Astrocyte (in vitro differentiated cells and primary cell): Measurements from ENCODE around the gene TBC1D8. TPM values are rescaled to one million over a fixed set of nuclear protein-coding genes. Genes with fewer than 3 reads are reported as not detected.

ENCODE experiments used
- DNase-seq: peaks from one replicate; pipeline ENCODE4 v3.0.0-alpha.2; 2010; ENCODE audit warnings: low read depth
- FAIRE-seq: peaks from 2 replicates; lab custom pipeline; 2011; peaks lifted over from hg19 to GRCh38; lab: Jason Lieb, UNC
- H2AFZ ChIP-seq: 2 replicates; pipeline ENCODE4 v1.6.0; 2012; ENCODE audit warnings: low read depth, low read length, inconsistent platforms
- H3K27ac ChIP-seq: 2 replicates; pipeline ENCODE4 v1.5.1; 2011; ENCODE audit warnings: low read depth, low read length, inconsistent platforms
- H3K27me3 ChIP-seq: 2 replicates; pipeline ENCODE4 v1.6.0; 2011; ENCODE audit warnings: low read length, inconsistent platforms; ENCODE audit not compliant: insufficient read depth
- H3K36me3 ChIP-seq: 2 replicates; pipeline ENCODE4 v1.5.1; 2011; ENCODE audit warnings: low read length, inconsistent platforms; ENCODE audit not compliant: insufficient read depth
- H3K4me1 ChIP-seq: 2 replicates; pipeline ENCODE4 v1.5.1; 2011; ENCODE audit warnings: low read length, inconsistent platforms; ENCODE audit not compliant: insufficient read depth
- H3K4me2 ChIP-seq: 2 replicates; pipeline ENCODE4 v1.6.0; 2012; ENCODE audit warnings: low read length, inconsistent platforms
- H3K4me3 ChIP-seq: 2 replicates; pipeline ENCODE4 v1.5.1; 2011; ENCODE audit warnings: low read depth, mild to moderate bottlenecking, low read length, inconsistent platforms; ENCODE audit not compliant: insufficient read depth
- H3K79me2 ChIP-seq: 2 replicates; pipeline ENCODE4 v1.6.0; 2012; ENCODE audit warnings: mild to moderate bottlenecking, low read length, inconsistent platforms; ENCODE audit not compliant: insufficient read depth
- H3K9ac ChIP-seq: 2 replicates; pipeline ENCODE4 v1.6.0; 2012; ENCODE audit warnings: mild to moderate bottlenecking, low read length, inconsistent platforms
- H3K9me3 ChIP-seq: 2 replicates; pipeline ENCODE4 v1.5.1; 2012; ENCODE audit warnings: low read depth, mild to moderate bottlenecking, low read length, inconsistent platforms; ENCODE audit not compliant: insufficient read depth
- H4K20me1 ChIP-seq: 2 replicates; pipeline ENCODE4 v1.6.0; 2012; ENCODE audit warnings: low read length, inconsistent platforms; ENCODE audit not compliant: insufficient read depth
- H3K27ac Mint-ChIP-seq: one replicate; pipeline ENCODE4 v1.8.0; 2021; ENCODE audit warnings: mild to moderate bottlenecking, mixed read lengths; ENCODE audit not compliant: unreplicated experiment
- H3K27me3 Mint-ChIP-seq: one replicate; pipeline ENCODE4 v1.8.0; 2021; ENCODE audit warnings: low read depth, mixed read lengths; ENCODE audit not compliant: unreplicated experiment
- H3K36me3 Mint-ChIP-seq: one replicate; pipeline ENCODE4 v1.8.0; 2021; ENCODE audit warnings: low read depth, mixed read lengths; ENCODE audit not compliant: unreplicated experiment
- H3K4me1 Mint-ChIP-seq: one replicate; pipeline ENCODE4 v1.8.0; 2021; ENCODE audit warnings: low read depth, mixed read lengths; ENCODE audit not compliant: unreplicated experiment
- H3K4me3 Mint-ChIP-seq: one replicate; pipeline ENCODE4 v1.8.0; 2021; ENCODE audit warnings: mild to moderate bottlenecking, moderate library complexity, mixed read lengths; ENCODE audit not compliant: unreplicated experiment
- H3K9me3 Mint-ChIP-seq: one replicate; pipeline ENCODE4 v1.8.0; 2021; ENCODE audit warnings: mild to moderate bottlenecking, mixed read lengths; ENCODE audit not compliant: unreplicated experiment
- EZH2 ChIP-seq: IDR thresholded peaks from 2 replicates; pipeline ENCODE4 v1.6.1; 2012; ENCODE audit warnings: mild to moderate bottlenecking, low read length, inconsistent platforms; ENCODE audit not compliant: insufficient read depth
- total RNA-seq: library from RNA; stranded (reverse); gene quantifications from 2 replicates; pipeline ENCODE4 v1.2.1, GENCODE V29; 2021
- TF ChIP-seq, protein P1 (sequence below): IDR thresholded peaks from 2 replicates; pipeline ENCODE4 v1.5.1; 2011; ENCODE audit warnings: low read depth, mild to moderate bottlenecking, inconsistent platforms, low read length, moderate library complexity; ENCODE audit not compliant: insufficient read depth

Gene TBC1D8
- total RNA-seq, 1 donor from 2014 or later, result 2.4 TPM

DNA sequence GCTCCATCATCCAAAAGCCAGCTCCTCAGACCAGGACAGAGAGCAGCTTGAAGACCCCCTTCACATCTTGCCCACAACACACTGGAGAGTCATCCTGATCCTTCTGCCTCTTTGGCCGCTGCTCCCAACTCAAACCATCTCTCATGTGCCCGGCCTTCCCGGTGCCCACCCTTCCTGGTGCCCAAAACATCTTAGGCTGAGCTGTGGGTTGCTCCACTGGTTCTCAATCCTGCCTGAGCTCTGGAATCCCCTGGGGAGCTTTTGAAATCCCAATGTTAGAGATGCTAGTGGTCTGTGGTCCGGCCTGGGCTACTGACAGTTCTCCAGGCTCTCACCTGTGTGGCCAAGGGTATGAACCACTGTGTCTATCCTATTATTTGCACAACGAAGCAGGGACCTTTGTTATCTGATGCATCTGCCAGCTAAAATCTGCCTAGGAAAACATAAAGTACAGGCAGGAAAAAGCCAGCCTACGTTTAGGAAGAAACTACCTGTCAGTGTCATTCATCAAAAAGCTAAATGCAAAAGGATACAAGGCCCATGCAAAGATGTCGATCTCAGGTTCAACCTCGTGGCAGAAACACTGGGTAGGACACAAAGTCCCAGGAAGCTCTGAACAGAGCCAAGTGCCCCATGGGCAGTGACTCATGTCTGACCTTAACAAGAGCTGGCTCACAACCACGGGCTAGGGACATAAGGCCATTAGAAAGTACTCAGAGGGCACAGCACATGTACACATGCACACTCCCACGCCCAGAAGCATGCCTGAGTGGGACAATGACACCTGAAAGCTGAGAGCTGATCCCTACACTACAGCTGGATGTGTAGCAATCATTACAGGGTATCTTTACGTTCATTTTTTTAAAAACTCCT lies 30.8 kb downstream of the TBC1D8 start:
- no peak overlapping the region for H3K4me3 ChIP-seq
- H3K27ac ChIP-seq, result no peak overlapping the region
- Mint-ChIP-seq H3K27ac (no peak overlapping the region), H3K27me3 (peaks cover 3% of the 10 kb centered on the region), H3K9me3 (no peaks in the 10 kb centered on the region), H3K36me3 (peaks cover 2% of the 10 kb centered on the region), H3K4me3 (no peak overlapping the region), H3K4me1 (peaks cover 16% of the 10 kb centered on the region)
- H3K4me2 ChIP-seq, result peak overlapping the region; percentile 8
- H3K27me3 ChIP-seq, result peaks cover 7% of the 10 kb centered on the region
- no peak overlapping the region for H3K9ac ChIP-seq
- H3K79me2 ChIP-seq, result no peaks in the 10 kb centered on the region
- no peaks in the 10 kb centered on the region for H4K20me1 ChIP-seq
- FAIRE-seq (no peak), DNase-seq (peak; percentile 12)
- TF ChIP-seq, protein P1, sequence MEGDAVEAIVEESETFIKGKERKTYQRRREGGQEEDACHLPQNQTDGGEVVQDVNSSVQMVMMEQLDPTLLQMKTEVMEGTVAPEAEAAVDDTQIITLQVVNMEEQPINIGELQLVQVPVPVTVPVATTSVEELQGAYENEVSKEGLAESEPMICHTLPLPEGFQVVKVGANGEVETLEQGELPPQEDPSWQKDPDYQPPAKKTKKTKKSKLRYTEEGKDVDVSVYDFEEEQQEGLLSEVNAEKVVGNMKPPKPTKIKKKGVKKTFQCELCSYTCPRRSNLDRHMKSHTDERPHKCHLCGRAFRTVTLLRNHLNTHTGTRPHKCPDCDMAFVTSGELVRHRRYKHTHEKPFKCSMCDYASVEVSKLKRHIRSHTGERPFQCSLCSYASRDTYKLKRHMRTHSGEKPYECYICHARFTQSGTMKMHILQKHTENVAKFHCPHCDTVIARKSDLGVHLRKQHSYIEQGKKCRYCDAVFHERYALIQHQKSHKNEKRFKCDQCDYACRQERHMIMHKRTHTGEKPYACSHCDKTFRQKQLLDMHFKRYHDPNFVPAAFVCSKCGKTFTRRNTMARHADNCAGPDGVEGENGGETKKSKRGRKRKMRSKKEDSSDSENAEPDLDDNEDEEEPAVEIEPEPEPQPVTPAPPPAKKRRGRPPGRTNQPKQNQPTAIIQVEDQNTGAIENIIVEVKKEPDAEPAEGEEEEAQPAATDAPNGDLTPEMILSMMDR, result no peak
- TF ChIP-seq EZH2, result no peak
- H3K9me3 ChIP-seq, result no peaks in the 10 kb centered on the region
- H3K4me1 ChIP-seq, result peaks cover 23% of the 10 kb centered on the region
- H3K36me3 ChIP-seq, result no peaks in the 10 kb centered on the region
- no peak overlapping the region for H2AFZ ChIP-seq

DNA sequence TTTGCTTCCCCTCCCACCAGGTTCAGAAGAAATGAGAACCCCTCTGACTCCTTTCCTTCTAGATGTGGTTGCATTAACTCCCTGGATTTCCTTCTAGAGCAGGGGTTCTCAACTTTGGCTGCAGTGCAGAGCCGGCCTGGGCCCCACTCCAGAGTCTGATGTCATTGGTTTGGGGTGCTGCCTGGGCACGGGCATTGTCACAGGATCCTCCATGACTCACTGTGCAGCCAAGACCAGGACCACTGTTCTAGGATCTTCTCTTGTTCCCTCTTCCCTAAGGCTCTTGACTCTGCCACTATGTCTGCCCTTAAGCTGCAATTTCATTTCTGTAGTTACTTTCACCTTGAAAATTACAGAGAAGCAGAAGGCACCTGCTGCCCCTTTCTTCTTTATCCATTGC lies 31.8 kb downstream of the TBC1D8 start:
- no peak overlapping the region for H3K4me3 ChIP-seq
- no peaks in the 10 kb centered on the region for H4K20me1 ChIP-seq
- no peak overlapping the region for H3K9ac ChIP-seq
- Mint-ChIP-seq H3K27ac (peak overlapping the region; percentile 47), H3K4me1 (peaks cover 7% of the 10 kb centered on the region), H3K27me3 (peaks cover 3% of the 10 kb centered on the region), H3K9me3 (no peaks in the 10 kb centered on the region), H3K4me3 (no peak overlapping the region), H3K36me3 (peaks cover 2% of the 10 kb centered on the region)
- H3K27me3 ChIP-seq, result peaks cover 10% of the 10 kb centered on the region
- no peak overlapping the region for H3K27ac ChIP-seq
- no peak for DNase-seq
- H2AFZ ChIP-seq, result no peak overlapping the region
- peaks cover 14% of the 10 kb centered on the region for H3K4me1 ChIP-seq
- TF ChIP-seq EZH2, result no peak
- TF ChIP-seq, protein P1, result no peak
- H3K9me3 ChIP-seq, result no peaks in the 10 kb centered on the region
- FAIRE-seq, result no peak
- no peaks in the 10 kb centered on the region for H3K79me2 ChIP-seq
- H3K4me2 ChIP-seq, result no peak overlapping the region
- no peaks in the 10 kb centered on the region for H3K36me3 ChIP-seq
